Kidney (tissue), 14 donors: ENCODE measurements around the gene NLGN2. TPM values are rescaled to one million over a fixed set of nuclear protein-coding genes. Genes with fewer than 3 reads are reported as not detected.

Experiments used
- DNase-seq, 5 donors: peaks; one replicate each; pipeline ENCODE4 v3.0.0-alpha.2; 2013 to 2020
- FAIRE-seq: peaks from 2 replicates; lab custom pipeline; 2012; peaks lifted over from hg19 to GRCh38; lab: Jason Lieb, UNC
- H3K27ac ChIP-seq, 2 donors: one replicate each; pipeline ENCODE4 v1.7.0; 2013; ENCODE audit warnings: low read depth in 2 of 2, low read length in 2 of 2, inconsistent platforms in 1 of 2
- H3K27me3 ChIP-seq: one replicate; pipeline ENCODE4 v1.7.1; 2013; ENCODE audit warnings: low read length, inconsistent platforms; ENCODE audit not compliant: control insufficient read depth, insufficient read depth
- H3K36me3 ChIP-seq, 3 donors: one replicate each; pipeline versions ENCODE4 v1.7.0 to v1.7.1; 2013; ENCODE audit warnings: low read length in 3 of 3, control low read depth in 1 of 3, inconsistent platforms in 1 of 3; ENCODE audit not compliant: insufficient read depth in 3 of 3, control insufficient read depth in 2 of 3
- H3K4me1 ChIP-seq, 3 donors: one replicate each; pipeline versions ENCODE4 v1.7.0 to v1.7.1; 2013; ENCODE audit warnings: low read length in 3 of 3, inconsistent platforms in 1 of 3, low read depth in 1 of 3; ENCODE audit not compliant: control insufficient read depth in 2 of 3, insufficient read depth in 2 of 3
- H3K4me3 ChIP-seq, 3 donors: one replicate each; pipeline versions ENCODE4 v1.7.0 to v1.8.1; 2013; ENCODE audit warnings: low read length in 3 of 3, control low read depth in 1 of 3, inconsistent platforms in 1 of 3
- H3K9ac ChIP-seq, 3 donors: one replicate each; pipeline versions ENCODE4 v1.7.0 to v1.7.1; 2013; ENCODE audit warnings: low read length in 3 of 3, control low read depth in 1 of 3, inconsistent platforms in 1 of 3
- H3K9me3 ChIP-seq, 3 donors: one replicate each; pipeline versions ENCODE4 v1.7.0 to v1.7.1; 2013; ENCODE audit warnings: low read length in 3 of 3, control low read depth in 1 of 3, inconsistent platforms in 1 of 3; ENCODE audit not compliant: control insufficient read depth in 2 of 3, insufficient read depth in 1 of 3
- CTCF ChIP-seq: IDR thresholded peaks from 3 replicates; pipeline ENCODE4 v1.5.1; 2012; ENCODE audit warnings: mild to moderate bottlenecking, moderate library complexity, borderline replicate concordance; ENCODE audit not compliant: insufficient read depth; ENCODE audit errors: extremely low read depth
- intact Hi-C: fragments of 100-400 bp; cut with DNase I; formaldehyde crosslinking; loops from one replicate; pipeline ENCODE4 v1.11.1; 2022
- polyA plus RNA-seq: library from polyadenylated mRNA; stranded (reverse); fragments of 350-450 nt; fragmentation: Illumina TruSeq; extraction: RNeasy Lipid Tissue Mini Kit (QIAGEN cat#74804); gene quantifications from one replicate; pipeline ENCODE4 v1.2.3, GENCODE V29; 2014; ENCODE audit warnings: low read depth, low replicate concordance; ENCODE audit not compliant: insufficient read depth
- total RNA-seq: library from RNA; stranded (reverse); fragmentation: NEBNext Ultra II Directional; extraction: Animal tissue kit (Norgen Biotek cat#: 25700); gene quantifications from one replicate; pipeline ENCODE4 v1.2.1, GENCODE V29; 2021
- donor health status: control.
- donor health status: control.
- donor health status: control.
- donor health status: control.
- donor health status: control.
- donor health status: DM: yes; HTN: yes; CAD: no.
- donor health status: Normal renal cell carcinoma (clear cell type).

The NLGN2 gene
- total and polyA plus RNA-seq, 2 donors from 2014 or later: 7.3 to 23.4 TPM

DNA sequence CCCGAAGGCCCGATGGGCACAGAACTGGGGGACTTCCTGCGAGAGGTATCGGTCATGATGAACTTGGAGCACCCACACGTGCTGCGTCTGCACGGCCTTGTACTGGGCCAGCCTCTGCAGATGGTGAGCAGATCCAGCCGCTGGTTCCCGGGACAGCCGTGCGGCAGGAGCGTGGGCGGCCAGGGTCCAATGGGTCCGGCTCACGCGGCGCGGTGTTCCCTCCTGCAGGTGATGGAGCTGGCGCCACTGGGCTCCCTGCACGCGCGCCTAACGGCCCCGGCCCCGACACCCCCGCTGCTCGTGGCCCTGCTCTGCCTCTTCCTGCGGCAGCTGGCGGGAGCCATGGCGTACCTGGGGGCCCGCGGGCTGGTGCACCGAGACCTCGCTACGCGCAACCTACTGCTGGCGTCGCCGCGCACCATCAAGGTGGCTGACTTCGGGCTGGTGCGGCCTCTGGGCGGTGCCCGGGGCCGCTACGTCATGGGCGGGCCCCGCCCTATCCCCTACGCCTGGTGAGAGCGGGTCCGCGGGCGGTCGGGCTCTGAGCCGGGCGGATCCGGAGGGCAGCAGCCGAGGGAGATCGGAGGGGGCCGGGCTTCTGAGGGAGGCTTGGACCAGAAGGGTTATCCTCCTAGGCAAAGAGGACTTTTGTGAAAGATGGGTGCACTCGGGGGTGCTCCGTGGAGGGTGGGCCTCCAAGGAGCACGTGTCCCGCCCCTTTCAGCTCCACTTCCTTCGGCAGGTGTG lies 23.7 kb upstream of the NLGN2 start:
- H3K9me3 ChIP-seq: no peaks in the 10 kb centered on the region
- H3K4me3 ChIP-seq: peak overlapping the region in 1 of 3 donors; percentile 41
- no peak for FAIRE-seq
- no peak for TF ChIP-seq CTCF
- H3K4me1 ChIP-seq: peaks cover 0 to 17% (median 10%) of the 10 kb centered on the region in 3 donors
- peak; percentile 78 to 86 (median 82) for DNase-seq
- peak overlapping the region in 1 of 3 donors; percentile 19 for H3K9ac ChIP-seq
- peaks cover 0 to 3% (median 0%) of the 10 kb centered on the region in 3 donors for H3K36me3 ChIP-seq
- H3K27me3 ChIP-seq: peaks cover 5% of the 10 kb centered on the region
- peak overlapping the region in 1 of 2 donors; percentile 24 for H3K27ac ChIP-seq
- intact Hi-C loops: no loop called here

DNA sequence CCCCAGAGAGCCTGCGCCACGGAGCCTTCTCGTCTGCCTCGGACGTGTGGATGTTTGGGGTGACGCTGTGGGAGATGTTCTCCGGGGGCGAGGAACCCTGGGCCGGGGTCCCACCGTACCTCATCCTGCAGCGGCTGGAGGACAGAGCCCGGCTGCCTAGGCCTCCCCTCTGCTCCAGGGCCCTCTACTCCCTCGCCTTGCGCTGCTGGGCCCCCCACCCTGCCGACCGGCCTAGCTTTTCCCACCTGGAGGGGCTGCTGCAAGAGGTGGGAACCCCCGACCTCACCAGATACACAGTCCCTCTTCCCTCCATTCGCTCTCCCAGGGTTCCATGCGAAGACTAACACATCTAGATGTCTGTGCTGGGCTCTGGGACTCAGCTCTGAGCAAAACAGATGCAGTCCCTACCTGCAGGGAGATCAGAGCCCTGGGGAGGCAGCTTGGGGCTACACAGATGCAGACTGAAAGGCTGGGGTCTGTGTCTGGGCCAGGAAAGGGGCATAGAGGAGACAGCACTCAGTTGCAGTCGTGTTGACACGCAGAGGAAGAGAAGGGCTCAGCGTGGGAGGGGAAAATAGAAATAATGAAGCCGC lies 23.1 kb upstream of the NLGN2 start:
- no peak for TF ChIP-seq CTCF
- Histone ChIP-seq H3K27me3 (peaks cover 5% of the 10 kb centered on the region), H3K4me1 (peaks cover 0 to 17% (median 10%) of the 10 kb centered on the region in 3 donors), H3K9ac (no peak overlapping the region), H3K9me3 (no peaks in the 10 kb centered on the region), H3K36me3 (peaks cover 0 to 4% (median 3%) of the 10 kb centered on the region in 3 donors), H3K4me3 (peak overlapping the region in 1 of 3 donors; percentile 41), H3K27ac (peak overlapping the region in 1 of 2 donors; percentile 24)
- DNase-seq (no peak), FAIRE-seq (no peak)
- intact Hi-C loops: no loop called here

DNA sequence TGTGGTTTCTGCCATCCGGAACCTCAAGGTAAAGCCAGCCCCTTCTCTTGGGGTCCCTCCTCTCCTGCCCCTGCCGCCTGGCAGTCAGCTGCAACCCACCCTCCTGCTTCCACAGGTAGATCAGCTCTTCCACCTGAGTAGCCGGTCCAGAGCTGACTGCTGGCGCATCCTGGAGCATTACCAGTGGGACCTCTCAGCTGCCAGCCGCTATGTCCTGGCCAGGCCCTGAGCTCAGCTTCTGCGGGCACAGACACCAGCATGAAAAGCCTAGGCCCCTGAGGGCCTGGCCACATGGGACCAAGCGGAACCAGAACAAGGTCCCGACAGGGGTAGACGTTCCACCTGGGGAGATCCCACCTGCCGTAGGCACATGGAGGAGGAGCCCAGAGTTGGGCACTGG lies 18.8 kb upstream of the NLGN2 start:
- intact Hi-C loops: no loop called here
- Histone ChIP-seq H3K4me3 (no peak overlapping the region), H3K36me3 (peaks cover 3 to 4% (median 3%) of the 10 kb centered on the region in 3 donors), H3K27ac (no peak overlapping the region), H3K4me1 (peaks cover 0 to 4% (median 0%) of the 10 kb centered on the region in 3 donors), H3K9ac (no peak overlapping the region), H3K27me3 (no peaks in the 10 kb centered on the region), H3K9me3 (no peaks in the 10 kb centered on the region)
- FAIRE-seq (no peak), DNase-seq (peak in 1 of 5 donors; percentile 45)
- TF ChIP-seq CTCF: no peak
